Gastrocnemius medialis (tissue), 4 donors: ENCODE measurements around the gene CHST8.

Source experiments
- POLR2A ChIP-seq, 2 donors: fragments of 450-650 bp; IDR thresholded peaks; one replicate each; pipeline ENCODE4 v1.6.1; 2017; ENCODE audit warnings: antibody characterized with exemption in 2 of 2, mild to moderate bottlenecking in 2 of 2, moderate library complexity in 2 of 2
- TF ChIP-seq, protein P1 (sequence below), 5 experiments: fragments of 450-650 bp in 3 of 5; fragments of 200-600 bp in 2 of 5; sonication (generic) in 2 of 5; IDR thresholded peaks in 4 of 5; conservative IDR thresholded peaks in 1 of 5; 1 replicate in 4 of 5; 2 replicates in 1 of 5; pipeline ENCODE4 v1.5.1; 2016 to 2019; ENCODE audit warnings: antibody characterized with exemption in 5 of 5, mild to moderate bottlenecking in 3 of 5, moderate library complexity in 3 of 5

DNA sequence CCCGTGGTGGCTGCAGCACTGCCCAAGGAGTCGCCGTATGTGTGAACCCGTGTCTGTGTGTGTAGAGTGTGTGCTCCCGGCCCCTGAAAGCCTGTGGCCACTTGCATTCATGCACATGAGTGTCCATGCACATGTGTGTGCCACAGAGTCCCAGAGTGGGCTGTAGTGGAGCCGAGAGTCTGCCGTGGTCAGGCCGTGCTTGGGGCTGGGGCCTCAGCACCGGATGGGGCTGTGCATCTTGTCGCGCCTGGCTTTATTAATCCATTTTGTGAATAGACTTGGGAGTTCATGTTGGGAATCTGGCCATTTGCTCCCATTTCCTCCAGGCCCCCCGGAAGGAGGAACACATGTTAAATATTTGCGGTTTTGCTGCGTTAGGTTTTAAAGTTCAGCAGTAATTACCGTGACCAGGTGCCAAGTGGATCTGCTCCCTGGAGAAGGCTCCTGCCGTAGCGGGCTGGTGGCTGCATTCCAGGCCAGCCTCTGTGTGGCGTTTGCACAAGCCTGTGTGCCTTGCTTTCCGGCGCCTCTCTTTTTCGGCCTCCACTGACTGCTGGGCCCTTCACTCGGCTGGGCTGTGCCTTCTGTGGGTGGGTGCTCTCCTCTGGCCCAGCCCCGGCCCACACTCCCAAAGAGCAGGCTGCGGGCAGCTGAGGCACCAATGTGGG is 105.7 kb downstream of the CHST8 start:
- TF ChIP-seq POLR2A (IDR thresholded peaks at IDR 0.05), result no peak
- TF ChIP-seq, protein P1, sequence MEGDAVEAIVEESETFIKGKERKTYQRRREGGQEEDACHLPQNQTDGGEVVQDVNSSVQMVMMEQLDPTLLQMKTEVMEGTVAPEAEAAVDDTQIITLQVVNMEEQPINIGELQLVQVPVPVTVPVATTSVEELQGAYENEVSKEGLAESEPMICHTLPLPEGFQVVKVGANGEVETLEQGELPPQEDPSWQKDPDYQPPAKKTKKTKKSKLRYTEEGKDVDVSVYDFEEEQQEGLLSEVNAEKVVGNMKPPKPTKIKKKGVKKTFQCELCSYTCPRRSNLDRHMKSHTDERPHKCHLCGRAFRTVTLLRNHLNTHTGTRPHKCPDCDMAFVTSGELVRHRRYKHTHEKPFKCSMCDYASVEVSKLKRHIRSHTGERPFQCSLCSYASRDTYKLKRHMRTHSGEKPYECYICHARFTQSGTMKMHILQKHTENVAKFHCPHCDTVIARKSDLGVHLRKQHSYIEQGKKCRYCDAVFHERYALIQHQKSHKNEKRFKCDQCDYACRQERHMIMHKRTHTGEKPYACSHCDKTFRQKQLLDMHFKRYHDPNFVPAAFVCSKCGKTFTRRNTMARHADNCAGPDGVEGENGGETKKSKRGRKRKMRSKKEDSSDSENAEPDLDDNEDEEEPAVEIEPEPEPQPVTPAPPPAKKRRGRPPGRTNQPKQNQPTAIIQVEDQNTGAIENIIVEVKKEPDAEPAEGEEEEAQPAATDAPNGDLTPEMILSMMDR (IDR thresholded peaks at IDR 0.05 in 4 of 5, conservative IDR thresholded peaks at IDR 0.05 in 1 of 5), result no peak
